ENCODE measurements around the gene EXOSC1.
"Not testable (repeated sequence)": the region's sequence is repeated elsewhere in the genome, so short reads cannot be mapped to it uniquely, and the experiment has no call there.

The EXOSC1 gene

GRCh38 chr10:97407211-97407951, 38.4 kb downstream of the EXOSC1 start:
- peaks cover 17% of the 10 kb centered on the region for H3K4me1 Mint-ChIP-seq (ENCODE audit: low read depth)
- H3K36me3 Mint-ChIP-seq (ENCODE audit: low read depth): no peaks in the 10 kb centered on the region
- H3K27me3 Mint-ChIP-seq: no peaks in the 10 kb centered on the region
- no peak overlapping the region for H3K4me3 Mint-ChIP-seq
- H3K27ac Mint-ChIP-seq: peak overlapping the region; percentile 58
- no peaks in the 10 kb centered on the region for H3K9me3 Mint-ChIP-seq

- H3K4me1 Mint-ChIP-seq (ENCODE audit: low read depth): peaks cover 15% of the 10 kb centered on the region
- not testable (repeated sequence) for H3K4me3 Mint-ChIP-seq; H3K9me3 Mint-ChIP-seq; H3K27ac Mint-ChIP-seq; H3K36me3 Mint-ChIP-seq (ENCODE audit: low read depth); H3K27me3 Mint-ChIP-seq
Measured at GRCh38 chr10:97406483-97406882, 39.3 kb downstream of the EXOSC1 start.

DNA sequence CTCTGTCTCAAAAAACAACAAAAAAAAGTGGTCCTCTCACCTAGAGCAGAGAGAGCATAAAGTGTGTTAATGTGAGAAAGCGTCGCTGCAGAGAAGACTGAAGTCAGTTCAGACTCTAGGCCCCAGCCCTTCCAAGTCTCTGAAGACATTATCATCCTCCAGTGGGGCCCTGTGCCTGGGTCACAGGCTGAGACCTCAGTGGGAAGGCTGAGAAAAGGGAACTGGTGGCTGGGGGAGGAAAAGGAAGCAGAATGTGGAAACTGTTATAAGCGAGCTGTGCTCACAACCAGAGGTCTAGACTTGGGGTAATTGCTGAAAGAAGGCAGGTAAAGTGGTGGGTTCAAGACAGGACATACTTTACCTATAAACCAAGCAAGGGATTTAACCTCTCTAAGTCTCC, 39.7 kb downstream of the EXOSC1 start:
- Mint-ChIP-seq H3K9me3 (no peaks in the 10 kb centered on the region), H3K4me3 (no peak overlapping the region), H3K36me3 (ENCODE audit: low read depth) (no peaks in the 10 kb centered on the region), H3K27ac (no peak overlapping the region), H3K4me1 (ENCODE audit: low read depth) (peaks cover 19% of the 10 kb centered on the region), H3K27me3 (no peaks in the 10 kb centered on the region)

- no peak overlapping the region for H3K27ac Mint-ChIP-seq
- no peak overlapping the region for H3K4me3 Mint-ChIP-seq
- no peaks in the 10 kb centered on the region for H3K27me3 Mint-ChIP-seq
- no peaks in the 10 kb centered on the region for H3K9me3 Mint-ChIP-seq
- H3K36me3 Mint-ChIP-seq (ENCODE audit: low read depth): peaks cover 6% of the 10 kb centered on the region
- peaks cover 28% of the 10 kb centered on the region for H3K4me1 Mint-ChIP-seq (ENCODE audit: low read depth)
Measured at GRCh38 chr10:97404044-97404443, 41.8 kb downstream of the EXOSC1 start.

DNA sequence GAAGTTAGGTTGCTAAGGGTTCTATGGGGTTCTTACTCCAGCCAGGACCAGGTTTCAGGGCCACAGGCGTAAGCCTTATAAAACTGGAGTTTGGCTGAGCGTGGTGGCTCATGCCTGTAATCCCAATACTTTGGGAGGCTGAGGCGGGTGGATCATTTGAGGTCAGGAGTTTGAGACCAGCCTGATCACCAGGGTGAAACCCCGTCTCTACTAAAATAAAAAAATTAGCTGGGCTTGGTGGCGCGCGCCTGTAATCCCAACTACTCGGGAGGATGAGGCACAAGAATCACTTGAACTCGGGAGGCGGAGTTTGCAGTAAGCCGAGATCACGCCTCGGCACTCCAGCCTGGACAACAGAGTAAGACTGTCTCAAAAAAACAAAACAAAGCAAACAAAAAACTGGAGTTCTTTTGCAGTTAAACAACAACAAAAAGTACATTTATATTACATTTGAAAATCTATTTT, 44.3 kb downstream of the EXOSC1 start:
- Mint-ChIP-seq H3K9me3 (no peaks in the 10 kb centered on the region), H3K36me3 (ENCODE audit: low read depth) (peaks cover 11% of the 10 kb centered on the region), H3K27ac (peak overlapping the region; percentile 90), H3K27me3 (no peaks in the 10 kb centered on the region), H3K4me1 (ENCODE audit: low read depth) (peaks cover 18% of the 10 kb centered on the region), H3K4me3 (peak overlapping the region; percentile 94)

- peaks cover 15% of the 10 kb centered on the region for H3K4me1 Mint-ChIP-seq (ENCODE audit: low read depth)
- peak within 1 kb of the TSS; percentile 94 for H3K4me3 Mint-ChIP-seq
- peaks cover 18% of the 10 kb centered on the region for H3K36me3 Mint-ChIP-seq (ENCODE audit: low read depth)
- H3K27me3 Mint-ChIP-seq: no peaks in the 10 kb centered on the region
- peak within 1 kb of the TSS; percentile 90 for H3K27ac Mint-ChIP-seq
- no peaks in the 10 kb centered on the region for H3K9me3 Mint-ChIP-seq
Measured at GRCh38 chr10:97400665-97401454, 44.9 kb downstream of the EXOSC1 start, which contains the start of gene RRP12. Gene RRP12, minus strand, starts transcription at chr10:97401340. Its CDS starts 109 bp downstream, at chr10:97401231.

DNA sequence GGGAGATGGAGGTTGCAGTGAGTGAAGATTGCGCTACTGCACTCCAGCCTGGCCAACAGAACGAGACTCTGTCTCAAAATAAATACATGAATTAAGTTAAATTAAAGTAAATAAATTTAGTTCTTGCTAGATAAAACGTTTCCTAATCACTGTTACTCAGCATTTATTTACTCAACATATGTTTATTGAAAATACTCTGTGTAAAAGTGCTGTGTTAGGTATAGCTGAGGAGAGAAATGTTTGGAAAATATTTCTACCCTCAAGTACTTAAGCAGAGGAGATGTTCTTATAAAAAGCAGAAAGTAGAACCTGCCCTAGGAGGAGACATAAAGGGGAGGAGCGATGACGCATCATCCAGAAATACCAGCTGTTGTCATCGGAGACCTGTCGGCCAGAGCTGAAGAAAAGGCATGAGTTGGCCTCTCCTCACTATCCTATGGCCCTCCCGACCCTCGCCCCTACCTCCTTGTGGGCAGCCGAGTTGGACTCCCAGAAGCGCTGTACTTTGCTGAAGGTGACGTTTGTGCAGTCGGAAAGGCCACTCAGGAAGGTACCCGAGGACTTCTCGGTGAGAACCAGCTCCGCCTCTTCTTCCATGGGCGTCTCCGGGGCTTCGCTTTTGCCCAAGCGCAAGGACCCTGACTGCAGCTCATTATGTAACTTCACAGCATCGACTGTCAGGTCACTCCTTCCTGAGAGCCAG, 45.8 kb downstream of the EXOSC1 start:
- Mint-ChIP-seq H3K4me1 (ENCODE audit: low read depth) (peaks cover 14% of the 10 kb centered on the region), H3K9me3 (no peaks in the 10 kb centered on the region), H3K4me3 (peak overlapping the region; percentile 94), H3K27ac (peak overlapping the region; percentile 90), H3K27me3 (no peaks in the 10 kb centered on the region), H3K36me3 (ENCODE audit: low read depth) (peaks cover 20% of the 10 kb centered on the region)

DNA sequence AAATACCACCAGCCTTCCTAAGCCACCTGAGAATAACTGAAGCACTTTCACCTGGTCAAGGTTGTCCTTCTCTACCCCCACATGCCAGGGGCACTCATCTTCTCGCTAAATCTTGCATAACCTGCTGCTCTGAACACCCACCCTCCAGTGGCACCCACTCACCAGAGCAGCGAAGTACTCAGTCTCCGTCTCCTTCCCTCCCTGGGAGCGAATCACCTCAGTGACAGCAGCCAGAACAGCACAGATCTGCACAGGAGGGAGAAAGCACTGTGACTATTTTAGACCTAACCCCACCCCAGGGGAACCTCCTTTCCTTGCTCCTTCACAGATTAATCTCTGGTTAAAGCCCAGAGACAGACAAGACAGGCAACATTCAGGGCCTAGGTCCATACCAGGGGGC, 49.8 kb downstream of the EXOSC1 start:
- Mint-ChIP-seq H3K4me1 (ENCODE audit: low read depth) (peaks cover 9% of the 10 kb centered on the region), H3K36me3 (ENCODE audit: low read depth) (peaks cover 36% of the 10 kb centered on the region), H3K9me3 (no peaks in the 10 kb centered on the region), H3K27me3 (no peaks in the 10 kb centered on the region), H3K27ac (no peak overlapping the region), H3K4me3 (no peak overlapping the region)

GRCh38 chr10:97393034-97393573, 52.7 kb downstream of the EXOSC1 start:
- Mint-ChIP-seq H3K9me3 (no peaks in the 10 kb centered on the region), H3K4me3 (no peak overlapping the region), H3K27ac (no peak overlapping the region), H3K36me3 (ENCODE audit: low read depth) (peaks cover 48% of the 10 kb centered on the region), H3K4me1 (ENCODE audit: low read depth) (no peaks in the 10 kb centered on the region), H3K27me3 (no peaks in the 10 kb centered on the region)

GRCh38 chr10:97390091-97390490, 55.7 kb downstream of the EXOSC1 start:
- Mint-ChIP-seq H3K27me3 (no peaks in the 10 kb centered on the region), H3K4me1 (ENCODE audit: low read depth) (no peaks in the 10 kb centered on the region), H3K9me3 (no peaks in the 10 kb centered on the region), H3K36me3 (ENCODE audit: low read depth) (peaks cover 53% of the 10 kb centered on the region), H3K27ac (no peak overlapping the region), H3K4me3 (no peak overlapping the region)

GRCh38 chr10:97388152-97388551, 57.7 kb downstream of the EXOSC1 start:
- Mint-ChIP-seq H3K36me3 (ENCODE audit: low read depth) (peaks cover 48% of the 10 kb centered on the region), H3K9me3 (no peaks in the 10 kb centered on the region), H3K4me3 (no peak overlapping the region), H3K27me3 (no peaks in the 10 kb centered on the region), H3K4me1 (ENCODE audit: low read depth) (no peaks in the 10 kb centered on the region), H3K27ac (no peak overlapping the region)

All from stimulated activated naive CD8-positive, alpha-beta T cell treated with anti-CD3 and anti-CD28 coated beads, Interleukin-15, Interleukin-2, amounts not matched to agents 100 ng/mL and 50 ng/mL, for 24 hours (primary cell).